Measurements from ENCODE around the gene RTN4.

The RTN4 gene

DNA sequence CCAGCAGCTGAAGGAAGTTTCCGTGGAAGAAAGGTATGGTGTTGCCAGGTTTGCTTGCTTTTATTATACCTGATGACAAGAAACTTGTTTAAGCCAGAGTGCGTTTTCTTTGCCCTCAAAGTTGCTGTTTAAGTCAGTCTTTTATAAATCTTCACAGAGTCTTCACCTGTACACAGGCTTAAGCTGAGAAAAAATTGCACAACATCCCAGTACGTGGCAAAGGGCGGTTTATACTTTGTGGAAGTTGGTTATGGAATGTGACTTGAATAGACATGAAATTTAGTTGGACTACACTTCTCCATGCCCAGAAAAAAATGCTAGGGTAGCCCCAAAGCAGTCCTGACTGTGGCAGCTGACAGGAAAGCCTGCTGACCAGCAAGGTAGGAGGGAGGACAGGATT is 121.5 kb downstream of the RTN4 start:
- no peak for DNase-seq (ENCODE audit: low read depth in 4 of 4, low spot score in 1 of 4)

DNA sequence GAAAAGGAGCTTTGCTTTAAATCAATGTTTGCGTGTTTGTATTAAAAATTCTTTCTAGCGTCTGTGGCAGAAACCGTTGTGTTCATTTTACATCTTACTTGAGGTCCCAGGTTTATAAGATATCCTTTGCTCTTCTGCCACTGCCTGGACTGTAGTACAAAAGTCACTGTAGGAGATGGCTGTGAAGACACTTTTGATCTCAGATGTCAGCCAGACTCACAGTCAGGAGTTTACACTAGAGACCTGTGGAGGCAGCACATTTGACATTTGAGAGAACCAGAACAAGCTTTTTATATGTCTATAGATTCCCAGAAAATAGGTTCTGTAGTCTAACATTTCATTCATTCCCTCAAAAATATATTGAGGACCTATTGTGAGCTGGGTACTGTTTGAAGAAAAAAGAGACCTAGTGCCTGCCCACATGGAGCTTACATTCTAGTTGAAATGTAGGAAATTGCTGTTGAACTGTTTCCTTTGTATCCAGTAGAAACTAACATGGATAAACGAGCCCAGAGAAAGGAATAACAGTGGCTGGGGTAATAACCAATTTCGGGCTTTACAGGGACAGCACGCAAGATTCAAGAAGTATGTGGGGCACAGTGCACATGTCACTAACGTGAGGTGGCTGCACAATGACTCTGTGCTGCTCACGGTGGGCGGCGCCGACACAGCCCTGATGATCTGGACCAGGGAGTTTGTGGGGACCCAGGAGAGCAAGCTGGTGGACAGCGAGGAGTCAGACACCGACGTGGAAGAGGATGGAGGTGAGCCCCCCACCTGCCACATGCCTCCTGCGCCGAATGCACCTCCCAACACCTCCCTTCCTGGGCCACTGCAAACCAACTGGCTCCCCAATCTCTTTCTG is 122.3 kb downstream of the RTN4 start:
- no peak for DNase-seq (ENCODE audit: low read depth in 4 of 4, low spot score in 1 of 4)

DNA sequence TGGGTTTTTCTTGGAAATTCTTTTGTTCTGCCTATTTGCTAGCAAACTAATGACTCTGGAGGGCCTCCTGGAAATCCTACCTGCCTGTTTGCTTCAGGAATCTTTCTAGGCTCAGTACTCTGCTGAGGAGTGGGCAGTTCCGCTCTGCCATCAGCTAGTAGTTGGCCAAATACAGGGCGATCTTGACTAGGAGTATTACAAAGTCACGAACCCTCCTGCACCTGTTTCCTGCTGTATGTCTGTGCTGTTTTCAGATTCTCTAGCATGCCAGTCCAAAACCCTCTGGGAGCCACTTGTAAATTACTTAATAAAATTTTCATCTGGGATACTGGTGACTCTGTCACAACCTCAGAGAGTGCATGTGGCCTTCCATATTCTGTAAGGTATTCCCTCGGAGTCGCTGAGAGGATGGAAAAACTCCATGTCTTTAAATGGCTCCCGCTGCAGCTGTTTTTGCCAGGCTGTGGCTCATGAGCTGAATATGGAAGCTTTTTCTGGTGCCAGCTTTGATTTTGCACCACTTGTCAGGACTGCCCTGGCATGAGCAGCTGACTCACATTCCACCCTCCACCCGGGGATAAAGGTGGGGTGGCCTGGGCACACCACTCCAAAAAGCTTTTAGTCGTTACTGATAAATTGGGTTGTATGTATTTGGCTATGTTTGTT is 123.0 kb downstream of the RTN4 start:
- DNase-seq (ENCODE audit: low read depth in 4 of 4, low spot score in 1 of 4), result no peak

DNA sequence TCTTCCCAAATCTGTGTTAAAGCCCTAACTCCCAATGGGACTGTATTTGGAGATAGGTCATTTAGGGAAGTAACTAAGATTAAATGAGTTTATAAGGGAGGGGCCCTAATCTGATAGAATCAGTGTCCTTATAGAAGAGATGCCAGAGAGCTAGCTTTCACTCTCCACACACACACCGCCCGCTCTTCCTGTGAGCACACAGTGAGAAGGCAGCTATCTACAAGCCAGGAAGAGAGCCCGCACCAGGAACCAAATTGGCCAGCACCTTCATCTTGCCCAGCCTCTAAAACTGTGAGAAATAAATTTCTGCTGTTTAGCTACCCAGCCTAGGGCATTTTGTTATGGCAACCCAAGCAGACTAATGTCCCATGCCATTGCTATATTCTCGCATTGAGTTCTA is 125.2 kb downstream of the RTN4 start:
- DNase-seq (ENCODE audit: low read depth in 4 of 4, low spot score in 1 of 4), result no peak

DNA sequence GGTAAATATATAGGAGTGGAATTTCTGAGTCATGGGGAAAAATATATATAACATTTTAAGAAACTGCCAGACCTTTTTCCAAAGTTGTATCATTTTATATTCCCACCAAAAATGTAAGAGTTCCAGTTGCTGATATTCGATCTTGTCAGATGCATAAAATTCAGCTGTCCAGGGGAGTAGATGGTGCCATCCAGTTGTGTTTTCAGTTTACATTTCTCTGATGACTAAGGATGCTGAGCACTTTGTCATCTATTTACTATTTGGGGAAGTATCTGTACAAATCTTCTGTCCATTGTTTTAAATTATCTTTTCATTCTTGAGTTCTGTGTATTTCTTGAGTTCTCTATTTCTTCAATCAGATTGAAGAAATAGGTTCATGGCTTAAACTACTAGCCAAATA is 126.1 kb downstream of the RTN4 start:
- no peak for DNase-seq (ENCODE audit: low read depth in 4 of 4, low spot score in 1 of 4)

Measured in stimulated activated CD4-positive, alpha-beta T cell treated with anti-CD3 and anti-CD28 coated beads, Interleukin-1b, Interleukin-23, amount 100 ng/mL, for 24 hours (primary cell).